HG03045 (cell line): ENCODE results near the gene DHRS3.
"Not testable (repeated sequence)": the region's sequence is repeated elsewhere in the genome, so short reads cannot be mapped to it uniquely, and the experiment has no call there.

Source experiments
- ATAC-seq: cut with Tn5 transposase; IDR thresholded peaks from one replicate; pipeline ENCODE4 v1.9.1; 2021; ENCODE audit warnings: mild to moderate bottlenecking, moderate library complexity; ENCODE audit not compliant: unreplicated experiment

DHRS3 gene

DNA sequence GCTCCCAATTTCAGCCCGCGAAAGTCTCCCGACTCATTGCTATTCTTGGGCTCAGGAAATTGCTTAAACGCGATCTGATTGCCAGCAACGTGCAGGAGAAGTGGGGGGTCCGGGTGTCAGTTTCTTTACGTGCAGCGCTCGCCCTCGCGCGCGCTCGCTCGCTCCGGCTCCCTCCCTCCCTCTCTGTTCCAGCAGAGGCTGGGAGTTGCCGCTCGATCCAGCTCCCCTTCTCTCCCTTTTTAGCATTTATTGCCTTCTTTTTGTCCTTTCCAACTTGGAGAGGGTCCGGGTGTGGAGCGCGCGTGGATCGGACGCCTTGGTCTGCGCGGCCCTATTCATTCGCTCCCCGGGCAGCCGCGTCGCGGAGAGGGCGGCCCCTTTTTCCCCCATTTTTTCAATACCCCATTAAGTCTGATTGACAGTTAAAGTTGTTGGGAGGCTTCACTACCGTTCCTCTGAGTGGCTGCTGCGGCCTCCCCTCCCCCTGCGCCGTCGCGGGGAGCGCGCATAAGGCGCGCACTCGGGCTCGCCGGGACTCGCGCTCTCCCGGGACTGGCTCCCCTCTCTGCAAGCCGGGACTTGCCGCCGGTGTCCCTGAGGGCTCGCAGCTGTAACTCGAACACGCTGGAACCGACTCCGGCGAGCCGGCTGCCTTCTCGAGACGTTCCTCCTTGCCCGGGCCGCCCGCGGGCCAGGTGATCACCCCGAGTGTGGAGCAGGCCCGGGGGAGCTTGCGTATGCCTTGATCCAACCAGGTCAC lies at the start of gene DHRS3:
Gene DHRS3 (minus strand): TSS at position 310 of the 760 bp plus-strand sequence. CDS start 862 bp downstream, outside the sequence.
- peak; percentile 40 for ATAC-seq

GRCh38 chr1:12666141-12666735 lies 48.2 kb upstream of the DHRS3 start:
- ATAC-seq = no peak

DNA sequence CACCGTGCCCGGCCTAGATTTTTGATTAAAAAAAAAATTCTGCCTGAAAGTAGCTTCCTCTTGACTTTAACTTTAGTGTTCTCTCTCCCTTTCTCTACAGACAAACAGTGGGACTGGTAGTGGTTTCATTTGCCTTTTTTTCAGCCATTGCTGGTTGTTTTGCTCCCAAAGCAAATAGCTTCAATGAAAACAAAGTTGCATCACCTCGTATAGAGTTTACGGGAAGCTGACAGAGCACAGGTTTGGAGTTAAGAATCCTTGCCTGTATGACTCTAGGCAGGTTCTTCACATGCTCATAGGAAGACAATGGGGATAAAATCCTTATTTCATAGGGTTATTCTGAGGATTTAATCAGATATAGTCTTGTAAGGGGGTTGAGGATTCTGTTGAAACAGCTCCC lies 47.5 kb upstream of the DHRS3 start:
- no peak for ATAC-seq

DNA sequence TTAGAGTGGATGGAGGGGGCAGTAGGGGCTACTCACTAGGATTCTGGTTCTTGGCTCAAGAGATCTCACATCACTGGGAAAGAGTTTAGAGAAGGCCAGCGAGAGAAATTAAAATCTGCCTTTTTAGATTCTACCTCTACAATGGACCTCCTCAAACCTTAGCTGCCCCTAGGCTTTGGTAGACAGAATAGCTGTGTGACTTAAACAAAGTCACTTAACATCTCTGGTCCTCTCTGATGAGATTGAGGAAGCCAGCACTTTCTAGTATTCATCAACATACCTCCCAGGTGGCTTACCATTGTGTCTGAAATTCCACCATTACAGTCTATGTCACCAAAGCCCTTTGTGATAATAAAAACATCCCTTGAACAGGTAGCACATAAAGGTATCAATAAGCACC lies 44.5 kb upstream of the DHRS3 start:
- no peak for ATAC-seq

DNA sequence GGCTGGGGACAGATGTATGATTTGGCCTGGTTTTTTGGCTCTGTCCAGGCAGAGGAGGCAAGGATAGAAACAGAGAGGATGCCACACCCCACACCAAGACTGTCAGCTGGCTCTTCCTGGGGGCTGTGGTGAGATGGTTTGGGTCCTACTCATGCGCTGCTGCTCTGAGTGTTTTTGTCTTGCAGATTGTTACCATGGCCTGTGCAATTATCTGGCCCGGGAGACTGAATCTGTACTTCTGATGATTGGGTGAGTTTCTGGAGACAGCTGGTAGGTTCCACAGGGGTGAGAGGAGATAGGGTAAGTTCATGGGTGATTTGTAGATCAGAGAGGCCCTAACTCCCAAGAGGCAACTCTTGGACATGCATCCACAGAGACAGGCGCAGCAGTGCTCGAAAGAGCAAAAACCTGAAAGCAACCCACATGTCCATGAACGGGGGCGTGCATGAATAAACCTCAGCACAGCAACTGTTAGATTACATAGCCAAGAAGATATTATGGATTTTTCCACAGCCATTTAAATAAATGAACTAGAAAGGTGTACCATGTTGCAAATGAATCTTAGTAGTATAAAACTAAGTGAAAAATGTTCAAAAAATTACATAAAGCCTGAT lies 43.7 kb upstream of the DHRS3 start:
- ATAC-seq = no peak

DNA sequence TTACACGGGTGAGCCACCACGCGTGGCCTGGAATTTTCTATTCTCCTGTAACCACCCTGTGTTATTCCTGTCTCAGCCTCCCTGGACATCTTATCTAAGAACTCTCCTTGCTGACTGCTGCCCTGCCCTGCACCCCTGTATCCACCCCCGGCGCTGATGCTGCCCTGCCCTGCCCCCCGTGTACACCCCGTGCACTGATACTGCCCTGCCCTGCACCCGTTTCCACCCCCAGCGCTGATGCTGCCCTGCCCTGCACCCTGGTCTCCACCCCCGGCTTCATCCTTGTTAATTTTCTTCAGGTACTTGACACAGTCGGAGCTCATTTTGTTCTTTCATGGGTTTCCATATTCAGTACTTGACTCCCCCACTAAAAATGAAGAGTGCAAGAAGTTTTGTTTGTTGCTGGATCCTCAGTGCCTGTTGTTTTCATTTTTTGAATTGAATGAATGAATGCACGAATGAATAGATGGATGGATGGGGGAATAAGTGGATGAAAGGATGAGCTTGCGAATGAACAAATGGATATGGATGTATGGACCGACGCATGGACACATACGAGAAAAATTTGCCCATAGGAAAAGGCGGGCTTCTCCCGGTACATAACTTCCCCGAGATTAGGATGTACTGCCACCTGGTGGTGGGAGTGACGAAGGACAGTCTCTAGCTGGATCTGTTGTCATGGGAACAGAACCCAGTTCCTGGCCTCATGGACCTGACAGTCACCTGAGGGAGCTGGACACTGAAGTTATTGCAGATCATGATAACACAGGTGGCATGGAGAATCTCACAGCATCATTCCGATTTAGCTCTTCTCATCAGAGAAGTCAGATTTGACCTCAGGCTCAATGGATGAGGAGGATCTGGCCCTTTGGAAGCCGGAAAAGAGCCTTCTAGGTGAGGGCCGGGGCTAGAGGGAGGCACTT lies 40.8 kb upstream of the DHRS3 start:
- ATAC-seq = no peak

DNA sequence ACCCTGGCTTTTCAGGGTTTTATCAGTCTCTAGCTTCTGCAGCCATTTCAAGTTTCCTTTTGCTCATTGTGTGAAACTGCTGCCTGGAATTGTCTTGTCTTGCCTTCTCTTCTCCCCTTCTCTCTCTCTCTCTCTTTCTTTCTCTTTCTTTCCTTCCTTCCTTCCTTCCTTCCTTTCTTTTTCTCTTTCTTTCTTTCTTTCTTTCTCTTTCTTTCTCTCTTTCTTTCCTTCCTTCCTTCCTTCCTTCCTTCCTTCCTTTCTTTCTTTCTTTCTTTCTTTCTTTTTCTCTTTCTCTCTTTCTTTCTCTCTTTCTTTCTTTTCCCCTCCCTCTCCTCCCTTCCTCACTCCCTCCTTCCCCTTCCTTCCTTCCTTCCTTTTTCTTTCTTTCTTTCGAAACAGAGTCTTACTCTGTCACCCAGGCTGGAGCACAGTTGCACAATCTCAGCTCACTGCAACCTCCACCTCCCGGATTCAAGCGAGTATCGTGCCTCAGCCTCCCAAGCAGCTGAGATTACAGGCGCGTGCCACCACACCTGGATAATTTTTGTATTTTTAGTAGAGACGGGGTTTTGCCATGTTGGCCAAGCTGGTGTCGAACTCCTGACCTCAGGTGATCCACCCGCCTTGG lies 40.0 kb upstream of the DHRS3 start:
- ATAC-seq = not testable (repeated sequence)

DNA sequence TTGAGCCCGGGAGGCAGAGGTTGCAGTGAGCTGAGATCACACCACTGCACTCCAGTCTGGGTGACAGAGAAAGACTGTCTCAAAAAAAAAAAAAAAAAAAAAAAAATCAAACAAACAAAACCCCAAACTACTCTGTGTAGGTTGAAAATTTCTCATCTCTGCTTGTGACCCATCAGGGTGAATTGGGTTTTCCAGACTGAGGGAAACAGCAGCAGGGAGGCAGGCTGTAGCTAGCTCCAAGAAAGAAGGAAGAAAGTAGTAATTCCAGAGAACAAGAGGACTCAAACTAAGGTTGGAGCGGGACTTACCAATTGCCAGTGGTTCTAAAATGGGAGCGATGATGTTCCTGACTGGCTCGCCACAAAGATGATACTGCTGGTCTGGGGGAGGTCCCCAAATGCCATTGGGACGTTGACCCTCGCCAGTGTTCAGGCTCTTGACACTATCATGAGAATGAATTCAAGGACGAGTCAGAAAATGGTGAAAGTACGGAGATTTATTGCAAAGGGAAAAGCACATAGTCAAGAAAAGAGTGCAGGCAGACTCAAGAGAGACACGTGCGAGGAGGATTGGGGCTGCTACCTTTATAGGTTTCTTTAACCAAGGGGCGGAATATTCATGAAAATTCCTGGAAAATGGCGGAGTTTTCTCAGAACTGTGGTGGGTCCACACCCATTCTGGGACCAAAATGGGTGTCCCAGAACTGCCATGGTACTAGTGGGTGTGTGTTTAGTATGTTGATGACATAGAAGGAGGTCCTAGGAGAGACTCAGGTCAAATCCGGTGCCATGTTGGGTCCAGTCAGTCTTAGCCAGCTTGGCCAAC lies 39.3 kb upstream of the DHRS3 start:
- no peak for ATAC-seq

DNA sequence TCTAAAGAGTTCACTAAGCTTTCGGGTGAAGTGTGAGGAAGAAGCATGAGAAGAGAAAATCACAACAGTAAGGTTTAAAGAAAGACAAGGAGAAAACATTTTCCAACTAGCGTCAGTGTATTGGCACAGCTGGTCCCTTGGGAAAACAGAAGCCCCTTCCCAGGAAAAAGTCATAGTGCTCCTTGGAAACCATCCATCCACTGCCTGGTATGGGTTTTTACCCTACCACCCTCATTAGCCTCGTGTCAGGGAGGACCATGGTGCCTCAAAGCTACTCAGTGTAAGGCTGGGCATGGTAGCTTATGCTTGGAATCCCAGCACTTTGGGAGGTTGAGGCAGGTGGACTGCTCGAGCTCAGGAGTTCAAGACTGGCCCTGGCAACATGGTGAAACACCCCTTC lies 38.6 kb upstream of the DHRS3 start:
- ATAC-seq = no peak

GRCh38 chr1:12654657-12655056 lies 36.6 kb upstream of the DHRS3 start:
- ATAC-seq = no peak

- ATAC-seq = no peak
These were observed 36.1 kb upstream of the DHRS3 start for GRCh38 chr1:12654004-12654567.

- ATAC-seq = no peak
These were observed 32.0 kb upstream of the DHRS3 start for GRCh38 chr1:12649971-12650421.

DNA sequence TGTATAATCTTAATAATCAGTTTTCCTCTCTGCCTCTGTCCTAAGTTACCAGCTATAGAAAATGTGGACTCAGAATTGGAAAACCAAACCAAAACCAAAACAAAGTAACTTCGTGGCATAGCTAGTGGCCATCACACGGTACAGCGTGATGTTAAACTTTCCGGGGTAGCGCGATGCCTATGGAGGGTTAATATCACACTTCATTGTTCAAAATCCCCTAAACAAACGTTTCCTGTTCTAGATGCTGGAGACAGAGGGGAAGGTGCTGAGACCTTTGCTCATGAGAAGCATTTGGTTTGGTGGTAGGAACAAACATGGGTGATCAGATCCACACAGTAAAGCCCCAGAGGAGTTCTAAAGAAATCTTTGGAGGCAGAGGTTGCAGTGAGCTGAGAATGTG lies 30.7 kb upstream of the DHRS3 start:
- no peak for ATAC-seq

DNA sequence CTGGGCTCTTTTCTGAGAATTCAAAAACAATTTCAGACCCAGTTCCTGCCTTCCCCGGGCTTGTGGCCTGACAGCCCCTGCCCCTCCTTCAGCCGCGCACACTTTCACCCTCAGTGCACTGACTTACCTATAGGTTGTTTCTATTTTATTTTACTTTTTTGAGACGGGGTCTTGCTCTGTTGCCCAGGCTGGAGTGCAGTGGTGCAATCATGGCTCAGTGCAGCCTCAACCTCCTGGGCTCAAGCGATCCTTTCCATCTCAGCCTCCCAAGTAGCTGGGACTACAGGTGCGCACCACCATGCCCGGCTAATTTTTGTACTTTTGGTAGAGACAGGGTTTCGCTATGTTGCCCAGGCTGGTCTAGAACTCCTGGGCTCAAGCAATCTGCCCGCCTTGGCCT lies 27.4 kb upstream of the DHRS3 start:
- not testable (repeated sequence) for ATAC-seq

DNA sequence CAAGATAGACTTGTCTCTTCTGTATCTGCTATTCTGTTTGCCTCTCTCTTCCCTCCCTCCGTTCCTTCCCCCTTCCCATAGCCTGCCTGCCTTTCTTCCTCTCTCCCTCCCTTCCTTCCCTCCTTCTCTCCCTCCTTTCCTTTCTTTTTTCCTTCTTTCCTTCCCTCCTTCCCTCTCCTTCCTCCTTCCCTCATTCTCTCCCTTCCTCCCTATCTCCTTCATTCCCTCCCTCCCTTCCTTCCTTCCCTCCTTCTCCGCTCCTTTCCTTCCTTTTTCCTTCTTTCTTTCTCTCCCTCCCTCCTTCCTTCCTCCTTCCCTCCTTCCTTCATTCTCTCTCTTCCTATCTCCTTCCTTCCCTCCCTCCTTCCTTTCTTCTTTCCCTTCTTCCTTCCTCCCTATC lies 26.8 kb upstream of the DHRS3 start:
- ATAC-seq = no peak

GRCh38 chr1:12644237-12644636 lies 26.2 kb upstream of the DHRS3 start:
- no peak for ATAC-seq

DNA sequence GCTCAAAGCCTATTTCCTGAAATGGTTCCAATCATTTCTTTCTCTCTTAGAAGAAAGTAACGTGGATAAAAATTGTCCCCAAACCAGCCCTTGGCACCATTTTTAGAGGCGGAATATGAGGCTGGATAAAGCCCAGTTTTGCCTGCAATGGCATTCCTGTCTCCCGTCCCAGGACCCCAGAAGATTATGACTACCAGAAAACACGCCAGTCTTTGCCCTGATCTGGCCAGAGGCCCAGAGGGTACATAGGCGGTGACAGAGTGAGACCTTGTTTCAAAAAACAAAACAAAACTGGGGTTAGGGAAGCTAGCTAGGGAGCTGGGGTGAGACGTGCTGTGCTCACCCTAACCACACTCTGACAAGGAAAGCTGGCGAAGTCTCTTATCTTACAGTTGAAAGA lies 25.8 kb upstream of the DHRS3 start, which contains the start of gene AADACL4:
Gene AADACL4 (plus strand): TSS at position 301 of the 400 bp plus-strand sequence. CDS start 462 bp downstream, outside the sequence.
- ATAC-seq = no peak

- ATAC-seq = no peak
These were observed 25.1 kb upstream of the DHRS3 start for GRCh38 chr1:12643079-12643478.

GRCh38 chr1:12640958-12641272 lies 22.9 kb upstream of the DHRS3 start:
- ATAC-seq = no peak
